GM18870 (cell line): ENCODE data around the gene CHD2.
"Not testable (repeated sequence)": the region's sequence is repeated elsewhere in the genome, so short reads cannot be mapped to it uniquely, and the experiment has no call there.

Source experiments
- ATAC-seq: cut with Tn5 transposase; IDR thresholded peaks from one replicate; pipeline ENCODE4 v1.9.1; 2021; ENCODE audit warnings: moderate library complexity; ENCODE audit not compliant: unreplicated experiment

Gene CHD2

GRCh38 chr15:92904722-92905571, 4.8 kb downstream of the CHD2 start:
- no peak for ATAC-seq

DNA sequence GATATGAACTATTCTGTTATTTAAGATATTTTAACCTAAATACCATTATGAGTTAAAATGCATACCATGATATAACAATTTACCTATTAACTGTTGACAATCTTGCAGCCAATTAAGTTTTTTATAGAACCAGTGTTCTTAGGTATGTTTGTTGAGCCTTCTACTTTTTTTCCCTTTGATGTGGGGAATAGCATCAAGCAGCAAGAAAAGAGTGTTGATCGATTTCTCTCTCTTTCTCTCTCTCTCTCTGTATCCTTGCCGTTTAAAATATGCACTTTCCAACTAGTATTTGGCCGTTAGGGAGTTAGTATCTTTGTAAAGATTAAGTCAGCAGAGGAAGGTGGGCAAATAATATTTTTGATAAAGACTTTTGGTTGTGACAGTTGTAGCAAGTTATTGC, 5.9 kb downstream of the CHD2 start:
- ATAC-seq, result no peak

GRCh38 chr15:92906563-92907081, 6.5 kb downstream of the CHD2 start:
- peak; percentile 47 for ATAC-seq

DNA sequence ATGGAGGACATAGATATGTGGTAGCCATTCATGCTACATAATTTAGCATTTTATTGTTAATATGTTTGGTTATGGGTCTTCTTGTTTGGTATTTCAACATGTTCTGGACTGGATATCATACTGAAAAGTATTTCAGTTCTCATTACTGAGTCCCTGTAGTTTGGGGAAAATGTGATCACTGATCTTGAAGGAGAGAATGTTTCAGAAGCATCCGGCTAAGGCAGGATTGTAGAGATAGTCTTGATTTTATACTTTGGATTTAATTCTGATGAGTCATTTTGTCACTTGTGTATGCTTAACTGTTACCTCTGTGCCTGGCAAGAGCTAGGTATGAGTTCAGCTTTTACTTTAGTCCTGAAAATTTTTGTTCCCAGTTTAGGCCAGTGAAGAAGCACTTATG, 7.1 kb downstream of the CHD2 start:
- no peak for ATAC-seq

GRCh38 chr15:92907896-92908712, 8.0 kb downstream of the CHD2 start:
- no peak for ATAC-seq

GRCh38 chr15:92908713-92909057, 8.6 kb downstream of the CHD2 start:
- ATAC-seq, result no peak

DNA sequence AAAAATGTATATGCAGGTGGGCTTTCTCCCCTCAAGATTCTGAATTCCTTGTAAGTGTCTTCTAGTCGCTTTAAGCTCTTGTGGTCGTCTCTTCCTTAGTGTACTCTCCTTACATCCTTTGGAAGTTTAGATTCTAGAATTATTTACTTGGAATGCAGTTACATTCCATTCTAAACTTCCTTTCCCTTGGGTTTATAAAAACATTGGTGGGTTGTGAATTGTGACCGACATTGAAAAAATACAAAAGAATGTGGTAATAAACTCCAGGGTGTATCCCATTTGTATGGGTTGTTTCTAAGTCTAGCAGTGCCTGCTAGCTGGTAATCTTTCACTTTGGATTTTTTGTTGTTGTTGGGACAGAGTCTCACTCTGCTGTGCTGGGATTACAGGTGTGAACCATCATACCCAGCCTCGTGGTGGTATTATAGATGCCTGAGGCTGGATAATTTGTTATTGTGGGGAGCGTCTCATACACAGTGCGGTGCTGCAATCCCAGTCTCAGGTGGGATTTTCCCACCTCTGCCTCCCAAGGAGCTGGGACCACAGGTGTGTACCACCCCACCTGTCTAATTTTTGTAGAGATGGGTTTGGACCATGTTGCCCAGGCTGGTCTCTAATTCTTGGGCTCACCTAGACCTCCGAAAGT, 9.1 kb downstream of the CHD2 start:
- no peak for ATAC-seq

GRCh38 chr15:92910451-92910850, 10.3 kb downstream of the CHD2 start:
- ATAC-seq, result no peak

GRCh38 chr15:92914103-92914499, 14.0 kb downstream of the CHD2 start:
- no peak for ATAC-seq

GRCh38 chr15:92914768-92915221, 14.7 kb downstream of the CHD2 start:
- ATAC-seq, result no peak

DNA sequence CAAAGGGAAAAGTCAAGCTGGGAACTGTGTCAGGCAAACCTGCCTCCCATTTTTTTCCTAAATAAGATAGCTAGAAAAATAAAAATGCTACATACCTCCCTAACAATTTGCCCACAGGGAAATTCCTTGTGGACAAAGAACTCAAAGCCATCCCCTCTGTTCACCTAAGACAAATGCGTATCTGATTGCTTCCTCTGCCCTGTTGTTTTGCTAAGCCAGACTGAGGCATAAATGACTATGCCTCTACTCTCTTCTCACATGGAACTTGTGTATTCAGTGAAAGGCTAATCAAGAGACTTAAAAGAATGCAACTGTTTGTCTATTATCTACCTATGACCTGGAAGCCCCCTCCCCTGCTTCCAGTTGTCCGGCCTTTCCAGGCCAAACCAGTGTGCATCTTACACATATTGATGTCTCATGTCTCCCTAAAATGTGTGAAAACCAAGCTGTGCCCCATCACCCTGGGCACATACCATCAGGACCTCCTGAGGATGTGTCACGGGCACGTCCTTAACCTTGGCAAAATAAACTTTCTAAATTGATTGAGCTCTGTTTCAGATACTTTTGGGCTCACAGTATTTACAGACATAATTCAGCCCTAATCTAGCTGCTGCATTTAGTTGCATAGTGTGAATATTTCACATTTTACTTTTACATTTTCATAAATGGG, 15.8 kb downstream of the CHD2 start:
- no peak for ATAC-seq

DNA sequence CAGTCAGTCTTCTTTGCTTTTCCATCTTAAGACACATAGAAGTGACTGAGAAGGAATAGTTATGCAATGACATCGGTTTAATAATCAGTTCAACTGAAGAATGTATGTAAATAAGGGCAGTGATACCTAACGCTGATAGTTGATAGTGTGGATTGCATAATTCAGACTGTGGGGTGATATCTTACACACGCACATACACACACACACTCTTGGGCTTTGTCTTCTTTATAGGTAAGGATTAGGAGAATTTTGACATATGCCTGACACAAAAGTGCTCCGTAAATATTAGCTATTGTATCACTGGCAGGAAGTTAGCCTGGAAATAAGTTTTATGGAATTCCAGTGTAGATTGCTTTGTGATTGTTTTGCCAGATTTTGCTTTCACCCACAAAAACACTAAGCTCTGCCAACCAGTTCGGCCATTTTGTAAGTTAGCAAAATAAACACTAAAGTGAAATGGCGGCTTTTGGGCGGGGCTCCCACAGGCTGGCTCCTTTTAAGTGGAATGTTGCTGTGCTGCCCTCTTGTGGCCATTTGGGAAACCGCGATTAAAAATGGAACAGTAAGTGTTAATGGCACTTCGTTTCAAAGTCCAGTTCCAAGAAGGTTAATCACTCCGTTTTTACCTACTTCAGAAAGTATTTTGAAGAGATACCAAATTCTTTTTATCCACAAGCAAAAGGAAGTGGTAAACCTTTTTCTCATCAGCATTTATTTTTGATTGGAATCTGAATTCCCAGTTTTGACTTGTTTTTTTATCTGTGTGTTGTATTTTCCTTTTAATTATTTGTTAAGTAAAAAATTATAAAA, 17.7 kb downstream of the CHD2 start:
- ATAC-seq, result no peak

DNA sequence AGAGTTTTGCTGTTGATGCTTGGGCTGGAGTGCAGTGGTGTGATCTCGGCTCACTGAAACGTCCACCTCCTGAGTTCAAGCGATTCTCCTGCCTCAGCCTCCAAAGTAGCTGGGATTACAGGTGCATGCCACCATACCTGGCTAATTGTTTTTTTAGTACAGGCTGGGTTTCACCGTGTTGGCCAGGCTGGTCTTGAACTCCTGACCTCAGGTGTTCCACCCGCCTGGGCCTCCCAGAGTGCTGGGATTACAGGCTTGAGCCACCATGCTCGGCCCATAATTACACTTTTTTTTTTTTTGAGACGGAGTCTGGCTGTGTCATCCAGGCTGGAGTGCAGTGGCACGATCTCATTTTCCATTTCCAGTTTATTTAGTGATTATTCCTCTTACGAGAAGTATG, 18.8 kb downstream of the CHD2 start:
- ATAC-seq, result not testable (repeated sequence)

GRCh38 chr15:92920595-92921161, 20.6 kb downstream of the CHD2 start:
- ATAC-seq, result no peak

- ATAC-seq, result no peak
These were observed 21.3 kb downstream of the CHD2 start for GRCh38 chr15:92921215-92922131.

GRCh38 chr15:92922418-92923002, 22.4 kb downstream of the CHD2 start:
- ATAC-seq, result peak; percentile 43

DNA sequence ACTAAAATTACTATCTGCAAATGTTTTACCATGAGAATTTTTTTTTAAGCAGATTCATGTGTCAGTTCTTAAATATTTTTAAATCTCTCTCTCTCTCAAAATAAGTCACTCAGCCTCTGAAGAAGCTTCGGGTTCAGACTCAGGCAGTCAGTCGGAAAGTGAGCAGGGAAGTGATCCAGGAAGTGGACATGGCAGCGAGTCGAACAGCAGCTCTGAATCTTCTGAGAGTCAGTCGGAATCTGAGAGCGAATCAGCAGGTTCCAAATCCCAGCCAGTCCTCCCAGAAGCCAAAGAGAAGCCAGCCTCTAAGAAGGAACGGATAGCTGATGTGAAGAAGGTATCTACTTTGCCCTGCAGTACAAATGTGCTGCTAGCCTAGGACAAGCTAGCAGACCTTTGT, 24.1 kb downstream of the CHD2 start:
- no peak for ATAC-seq

- ATAC-seq, result no peak
These were observed 25.3 kb downstream of the CHD2 start for GRCh38 chr15:92925454-92925853.
